Mucosa of descending colon (tissue), 3 donors: ENCODE results near the gene RTCA. TPM values are rescaled to one million over a fixed set of nuclear protein-coding genes. Genes with fewer than 3 reads are reported as not detected.

Experiments
- ATAC-seq: fragments of 200-7000 bp; cut with Tn5 transposase; one replicate; pipeline ENCODE4 v1.9.1; 2020; ENCODE audit warnings: mild to moderate bottlenecking, moderate library complexity
- DNase-seq, 3 donors: peaks; one replicate each; pipeline ENCODE4 v3.0.0-alpha.2; 2020
- H3K36me3 ChIP-seq: fragments of 200-600 bp; one replicate; pipeline ENCODE4 v1.8.0; 2021; ENCODE audit warnings: low read depth, mild to moderate bottlenecking
- H3K4me1 ChIP-seq: fragments of 200-600 bp; one replicate; pipeline ENCODE4 v1.8.0; 2021; ENCODE audit warnings: low read depth, mild to moderate bottlenecking
- H3K4me3 ChIP-seq: fragments of 200-600 bp; one replicate; pipeline ENCODE4 v1.8.0; 2021; ENCODE audit warnings: mild to moderate bottlenecking
- H3K9me3 ChIP-seq: fragments of 200-600 bp; one replicate; pipeline ENCODE4 v1.8.0; 2021; ENCODE audit warnings: mild to moderate bottlenecking
- CTCF ChIP-seq: fragments of 200-600 bp; IDR thresholded peaks from one replicate; pipeline ENCODE4 v1.8.0; 2022; ENCODE audit warnings: antibody characterized with exemption, mild to moderate bottlenecking
- intact Hi-C, 2 donors: fragments of 100-400 bp; cut with DNase I in 1 of 2; cut with micrococcal nuclease in 1 of 2; formaldehyde crosslinking; loops; one replicate each; pipeline versions ENCODE4 v1.11.0 to v1.11.1; 2022; cut with DNase I, micrococcal nuclease
- total RNA-seq, 3 donors: library from RNA; stranded (reverse); fragmentation: NEBNext Ultra II Directional in 2 of 3; extraction: Animal tissue kit (Norgen Biotek cat#: 25700) in 2 of 3; gene quantifications; one replicate each; pipeline versions ENCODE4 v1.2.1 to v1.2.4, GENCODE V29; 2021 to 2023
- donor health status: DM: no; HTN: no; CAD: no; lungs with moderate emphysema.
- donor health status: DM: no; HTN: no; CAD: no.
- donor health status: DM: no; HTN: yes; CAD: no.

RTCA gene
- total RNA-seq, 3 donors from 2014 or later: 35.0 to 40.1 (median 36.3) TPM

DNA sequence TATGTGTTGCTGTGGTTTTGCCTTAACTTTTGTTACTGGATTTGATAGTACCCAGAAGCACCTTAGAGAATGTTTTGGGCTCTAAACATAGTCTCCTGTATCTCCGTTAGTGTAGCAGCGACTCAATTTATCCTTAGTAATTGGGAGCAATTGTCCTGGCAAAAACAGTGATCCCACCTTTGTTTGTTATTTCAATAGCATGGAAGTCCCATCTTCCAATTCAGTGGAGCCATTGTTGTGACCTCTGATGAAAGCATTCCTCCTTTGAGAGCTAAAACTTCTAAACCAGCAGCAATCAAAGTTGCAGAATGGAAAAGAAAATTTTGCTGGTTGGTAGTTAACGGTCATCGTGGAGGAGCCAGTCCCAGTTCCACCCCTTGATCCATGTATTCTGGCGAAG lies 34.7 kb downstream of the RTCA start:
- Histone ChIP-seq H3K9me3 (no peaks in the 10 kb centered on the region), H3K36me3 (no peaks in the 10 kb centered on the region), H3K4me3 (no peak overlapping the region), H3K4me1 (no peaks in the 10 kb centered on the region)
- TF ChIP-seq CTCF: no peak
- DNase-seq (no peak), ATAC-seq (no peak)
- intact Hi-C loops: no loop called here

DNA sequence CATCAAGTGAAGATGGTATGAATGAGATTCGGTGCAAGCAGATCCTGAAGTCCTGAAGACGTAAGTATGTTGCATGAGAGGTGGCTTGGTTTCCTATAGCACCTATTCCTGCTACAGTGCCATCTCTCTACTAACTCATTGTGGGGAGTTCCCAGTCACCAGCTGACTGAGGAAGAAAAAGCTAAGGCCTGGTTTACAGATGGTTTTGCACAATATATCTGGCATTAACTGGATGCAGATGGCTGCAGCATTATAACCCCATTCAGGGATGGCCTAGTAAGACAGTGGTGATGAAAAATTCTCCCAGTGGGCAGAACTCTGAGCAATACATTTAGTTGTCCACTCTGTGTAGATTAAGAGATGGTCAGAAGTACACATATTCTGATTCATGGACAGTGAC lies 36.7 kb downstream of the RTCA start:
- no peak for ATAC-seq

DNA sequence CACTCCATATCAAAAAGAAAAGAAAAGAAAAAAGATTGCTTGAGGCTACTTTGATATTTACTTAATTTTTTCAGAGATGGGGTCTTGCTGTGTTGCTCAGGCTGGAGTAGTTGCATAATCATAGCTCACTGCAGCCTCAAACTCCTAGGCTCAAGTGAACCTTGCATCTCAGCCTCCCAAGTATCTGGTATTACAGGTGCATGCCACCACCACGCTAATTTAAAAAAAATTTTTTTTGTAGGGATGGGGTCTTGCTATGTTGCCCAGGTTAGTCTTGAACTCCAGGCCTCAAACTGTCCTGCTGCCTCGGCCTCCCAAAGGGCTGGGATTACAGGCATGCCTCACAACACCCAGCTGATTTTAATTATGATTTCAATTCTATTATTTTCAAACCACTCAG lies 38.2 kb downstream of the RTCA start:
- TF ChIP-seq CTCF: no peak
- no peak overlapping the region for H3K4me3 ChIP-seq
- no peaks in the 10 kb centered on the region for H3K4me1 ChIP-seq
- intact Hi-C loops: no loop called here
- DNase-seq (no peak), ATAC-seq (no peak)
- no peaks in the 10 kb centered on the region for H3K36me3 ChIP-seq
- no peaks in the 10 kb centered on the region for H3K9me3 ChIP-seq

More for the DNA sequence above, 36.7 kb downstream of the RTCA start:
- H3K4me1 ChIP-seq: no peaks in the 10 kb centered on the region
- DNase-seq: no peak
- no peak for TF ChIP-seq CTCF
- H3K9me3 ChIP-seq: no peaks in the 10 kb centered on the region
- H3K4me3 ChIP-seq: no peak overlapping the region
- intact Hi-C loops: no loop called here
- H3K36me3 ChIP-seq: no peaks in the 10 kb centered on the region

DNA sequence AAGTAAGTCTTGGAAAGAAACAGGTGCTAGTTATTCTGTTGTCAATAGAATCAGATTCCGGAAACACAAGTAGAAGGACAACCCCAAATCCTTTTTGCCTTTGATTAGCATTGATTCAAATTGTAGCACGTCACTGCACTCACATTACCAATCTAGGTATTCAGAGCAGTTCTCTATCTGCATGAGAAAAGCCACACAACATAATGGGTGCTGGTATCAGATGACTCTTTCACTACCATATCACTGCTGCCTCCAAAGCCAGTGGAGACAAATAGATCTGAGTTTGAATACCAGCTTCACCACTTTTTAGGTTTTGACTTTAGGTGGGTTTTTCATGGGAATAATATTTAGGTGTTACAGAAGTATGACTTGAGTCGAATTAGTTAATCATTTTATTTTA lies 38.9 kb downstream of the RTCA start:
- no peaks in the 10 kb centered on the region for H3K9me3 ChIP-seq
- no peak overlapping the region for H3K4me3 ChIP-seq
- no peak for ATAC-seq
- H3K4me1 ChIP-seq: no peaks in the 10 kb centered on the region
- DNase-seq: no peak
- intact Hi-C loops: no loop called here
- no peaks in the 10 kb centered on the region for H3K36me3 ChIP-seq
- TF ChIP-seq CTCF: no peak

GRCh38 chr1:100305954-100306353 lies 39.9 kb downstream of the RTCA start:
- DNase-seq (no peak), ATAC-seq (no peak)
- intact Hi-C loops: no loop called here
- Histone ChIP-seq H3K9me3 (no peaks in the 10 kb centered on the region), H3K4me1 (no peaks in the 10 kb centered on the region), H3K36me3 (no peaks in the 10 kb centered on the region), H3K4me3 (no peak overlapping the region)
- no peak for TF ChIP-seq CTCF

- no peak for TF ChIP-seq CTCF
- intact Hi-C loops: no loop called here
- no peaks in the 10 kb centered on the region for H3K9me3 ChIP-seq
- H3K36me3 ChIP-seq: no peaks in the 10 kb centered on the region
- DNase-seq: no peak
- no peak for ATAC-seq
- no peaks in the 10 kb centered on the region for H3K4me1 ChIP-seq
- no peak overlapping the region for H3K4me3 ChIP-seq
Measured at GRCh38 chr1:100306735-100307313, 40.8 kb downstream of the RTCA start.
